Transverse colon (tissue), 4 donors: Measurements from ENCODE around the gene UBAP2. TPM values are rescaled to one million over a fixed set of nuclear protein-coding genes. Genes with fewer than 3 reads are reported as not detected.

Source experiments
- DNase-seq: peaks from one replicate; pipeline ENCODE4 v3.0.0-alpha.2; 2019
- H3K27ac ChIP-seq, 4 donors: fragments of 200-600 bp; sonication (generic); 2 replicates each; pipeline ENCODE4 v1.5.1; 2016 to 2018; ENCODE audit warnings: inconsistent platforms in 4 of 4
- H3K27me3 ChIP-seq: fragments of 200-600 bp; sonication (generic); 2 replicates; pipeline ENCODE4 v1.5.1; 2017; ENCODE audit warnings: inconsistent platforms
- H3K36me3 ChIP-seq, 4 donors: fragments of 200-600 bp; sonication (generic); 2 replicates each; pipeline ENCODE4 v1.5.1; 2017 to 2019; ENCODE audit warnings: inconsistent platforms in 4 of 4
- H3K4me1 ChIP-seq, 4 donors: fragments of 200-600 bp; sonication (generic); 2 replicates each; pipeline ENCODE4 v1.5.1; 2017 to 2020; ENCODE audit warnings: inconsistent platforms in 4 of 4
- H3K4me3 ChIP-seq, 4 donors: fragments of 200-600 bp; sonication (generic); 1 replicate in 1 of 4; 2 replicates in 3 of 4; pipeline versions ENCODE4 v1.5.1 to v1.6.1; 2017 to 2019; ENCODE audit warnings: inconsistent platforms in 4 of 4
- H3K9me3 ChIP-seq, 2 donors: fragments of 200-600 bp; sonication (generic); 2 replicates each; pipeline ENCODE4 v1.5.1; 2017 to 2019; ENCODE audit warnings: inconsistent platforms in 2 of 2
- EP300 ChIP-seq: sonication (generic); formaldehyde crosslinking; IDR thresholded peaks from one replicate; pipeline ENCODE4 v1.6.1; 2017; ENCODE audit warnings: antibody characterized with exemption, low read depth
- POLR2A ChIP-seq: fragments of 450-650 bp; IDR thresholded peaks from one replicate; pipeline ENCODE4 v1.6.1; 2016; ENCODE audit warnings: antibody characterized with exemption, mild to moderate bottlenecking, moderate library complexity
- POLR2AphosphoS5 ChIP-seq, 3 donors: sonication (generic); formaldehyde crosslinking; IDR thresholded peaks; one replicate each; pipeline ENCODE4 v1.6.1; 2016; ENCODE audit warnings: antibody characterized with exemption in 3 of 3
- WGBS, 2 donors: methylation state at CpG; one replicate each; pipeline ENCODE4 v1.1.5; 2018; ENCODE audit warnings: low coverage in 1 of 2; 5-methylcytosine and 5-hydroxymethylcytosine counted together
- in situ Hi-C, 4 donors: fragments of 200-750 bp; cut with MboI; loops; one replicate each; pipeline versions ENCODE4 v1.15.0 to v1.15.1; 2017; ENCODE audit warnings: low sequenced_read_pairs in 3 of 4, low pct_ligation_motif_present in 1 of 4, low pct_unique_long_range_greater_than_20kb in 1 of 4
- intact Hi-C: fragments of 100-400 bp; cut with DNase I; formaldehyde crosslinking; loops from one replicate; pipeline ENCODE4 v1.15.1; 2023; ENCODE audit warnings: low total_unique reads
- small RNA-seq, 4 donors: library from RNA; depleted of rRNA; stranded (forward); fragments of <200 nt; gene quantifications; one replicate each; pipeline ENCODE3, GENCODE V24; 2016
- total RNA-seq, 4 donors: library from RNA; depleted of rRNA; stranded (reverse); fragments of >200 nt; gene quantifications; one replicate each; pipeline ENCODE4 v1.1.0, GENCODE V29; 2016
- TF ChIP-seq, protein P1 (sequence below), 5 experiments: fragments of 200-600 bp in 3 of 5; fragments of 450-650 bp in 2 of 5; sonication (generic) in 3 of 5; IDR thresholded peaks; 1 replicate in 2 of 5; 2 replicates in 3 of 5; pipeline ENCODE4 v1.5.1; 2016 to 2017; ENCODE audit warnings: antibody characterized with exemption in 5 of 5, inconsistent platforms in 3 of 5, mild to moderate bottlenecking in 2 of 5, moderate library complexity in 1 of 5

The UBAP2 gene
- total RNA-seq, 4 donors from 2014 or later, result 22.5 to 52.1 (median 31.7) TPM

DNA sequence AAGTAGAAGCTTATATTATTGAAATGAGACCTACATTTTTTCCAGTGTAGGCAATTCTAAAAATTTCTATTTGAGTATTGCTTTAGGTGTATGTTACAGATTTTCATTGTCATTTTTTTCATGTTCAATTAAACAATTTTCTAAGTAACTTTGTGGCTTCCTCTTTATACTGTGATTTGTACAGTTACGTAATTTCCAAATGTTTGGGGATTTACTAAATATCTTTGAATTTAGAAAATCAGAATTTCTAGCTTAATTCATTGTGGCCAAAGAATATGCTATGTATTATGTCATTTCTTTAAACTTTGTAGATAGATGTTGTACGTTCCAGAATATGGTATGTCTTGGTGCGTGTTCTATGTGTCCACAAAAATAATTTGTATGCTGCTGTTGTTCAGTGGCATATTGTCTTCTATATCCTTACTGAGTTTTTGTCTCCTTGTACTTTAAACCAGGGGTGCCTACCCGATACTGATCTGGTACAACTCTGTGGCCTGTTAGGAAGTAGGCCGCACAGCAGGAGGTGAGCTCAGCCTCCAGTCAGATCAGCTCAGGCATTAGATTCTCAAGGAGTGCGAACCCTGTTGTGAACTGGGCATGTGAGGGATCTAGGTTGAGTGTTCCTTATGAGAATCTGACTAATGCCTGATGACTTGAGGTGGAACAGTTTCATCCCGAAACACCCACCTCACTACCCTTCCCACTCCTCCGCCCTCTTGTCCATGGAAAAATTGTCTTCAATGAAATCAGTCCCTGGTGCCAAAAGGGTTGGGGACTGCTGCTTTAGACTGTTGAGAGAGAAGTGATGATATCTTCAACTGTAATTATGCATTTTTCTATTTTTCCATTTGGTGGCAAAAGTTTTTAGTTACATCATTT, 168.2 kb downstream of the UBAP2 start:
- Histone ChIP-seq H3K4me3 (no peak overlapping the region), H3K36me3 (no peaks in the 10 kb centered on the region), H3K4me1 (peaks cover 11 to 38% (median 28%) of the 10 kb centered on the region in 4 donors), H3K27ac (no peak overlapping the region), H3K27me3 (no peaks in the 10 kb centered on the region), H3K9me3 (no peaks in the 10 kb centered on the region)
- no peak for TF ChIP-seq EP300
- no peak for TF ChIP-seq POLR2A
- TF ChIP-seq, protein P1, sequence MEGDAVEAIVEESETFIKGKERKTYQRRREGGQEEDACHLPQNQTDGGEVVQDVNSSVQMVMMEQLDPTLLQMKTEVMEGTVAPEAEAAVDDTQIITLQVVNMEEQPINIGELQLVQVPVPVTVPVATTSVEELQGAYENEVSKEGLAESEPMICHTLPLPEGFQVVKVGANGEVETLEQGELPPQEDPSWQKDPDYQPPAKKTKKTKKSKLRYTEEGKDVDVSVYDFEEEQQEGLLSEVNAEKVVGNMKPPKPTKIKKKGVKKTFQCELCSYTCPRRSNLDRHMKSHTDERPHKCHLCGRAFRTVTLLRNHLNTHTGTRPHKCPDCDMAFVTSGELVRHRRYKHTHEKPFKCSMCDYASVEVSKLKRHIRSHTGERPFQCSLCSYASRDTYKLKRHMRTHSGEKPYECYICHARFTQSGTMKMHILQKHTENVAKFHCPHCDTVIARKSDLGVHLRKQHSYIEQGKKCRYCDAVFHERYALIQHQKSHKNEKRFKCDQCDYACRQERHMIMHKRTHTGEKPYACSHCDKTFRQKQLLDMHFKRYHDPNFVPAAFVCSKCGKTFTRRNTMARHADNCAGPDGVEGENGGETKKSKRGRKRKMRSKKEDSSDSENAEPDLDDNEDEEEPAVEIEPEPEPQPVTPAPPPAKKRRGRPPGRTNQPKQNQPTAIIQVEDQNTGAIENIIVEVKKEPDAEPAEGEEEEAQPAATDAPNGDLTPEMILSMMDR (IDR thresholded peaks at IDR 0.05), result no peak
- TF ChIP-seq POLR2AphosphoS5 (IDR thresholded peaks at IDR 0.05), result no peak
- in situ Hi-C loops, result no loop called here
- no peak for DNase-seq
- 85 to 93% methylated on average over 5 to 8 of the region's 8 CpGs for whole genome bisulfite sequencing, 2 donors
- intact Hi-C loops, result no loop called here

DNA sequence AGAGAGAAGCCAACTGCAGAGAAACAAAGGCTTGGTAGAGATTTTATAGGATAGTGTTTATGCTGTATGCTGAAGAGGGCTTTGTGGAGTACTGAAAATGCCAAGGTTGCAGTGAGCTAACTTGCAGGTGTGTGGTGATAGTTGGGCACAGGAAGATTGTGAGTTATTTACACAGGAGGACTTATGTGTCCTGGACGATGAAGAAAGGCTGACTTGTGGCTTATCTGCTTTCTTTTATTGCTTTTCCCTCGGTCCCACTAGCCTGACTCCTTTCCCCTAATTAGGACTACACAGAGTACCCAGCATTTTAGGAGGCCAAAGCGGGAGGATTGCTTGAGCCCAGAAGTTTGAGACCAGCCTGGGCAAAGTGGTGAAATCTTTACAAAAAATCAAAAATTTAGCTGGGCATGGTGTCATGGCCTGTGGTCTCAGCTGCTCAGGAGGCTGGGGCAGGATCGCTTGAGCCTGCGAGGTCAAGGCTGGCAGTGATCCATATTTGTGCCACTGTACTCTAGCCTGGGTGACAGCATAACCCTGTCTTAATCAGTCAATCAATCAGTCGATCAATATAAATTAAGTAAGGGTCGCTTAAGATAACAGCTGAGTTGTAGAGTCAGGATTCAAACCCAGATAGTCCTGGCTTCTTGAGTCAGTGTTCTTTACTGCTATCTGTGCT, 169.9 kb downstream of the UBAP2 start:
- Histone ChIP-seq H3K27me3 (no peaks in the 10 kb centered on the region), H3K4me1 (peaks cover 0 to 21% (median 18%) of the 10 kb centered on the region in 4 donors), H3K36me3 (no peaks in the 10 kb centered on the region), H3K9me3 (no peaks in the 10 kb centered on the region), H3K27ac (no peak overlapping the region), H3K4me3 (no peak overlapping the region)
- intact Hi-C loops, result no loop called here
- WGBS, 2 donors, result 20 to 65% methylated on average over 1 to 7 of the region's 7 CpGs
- in situ Hi-C loops, result no loop called here
- TF ChIP-seq, protein P1 (IDR thresholded peaks at IDR 0.05), result no peak
- TF ChIP-seq POLR2AphosphoS5 (IDR thresholded peaks at IDR 0.05), result no peak
- TF ChIP-seq POLR2A, result no peak
- TF ChIP-seq EP300, result no peak
- no peak for DNase-seq

DNA sequence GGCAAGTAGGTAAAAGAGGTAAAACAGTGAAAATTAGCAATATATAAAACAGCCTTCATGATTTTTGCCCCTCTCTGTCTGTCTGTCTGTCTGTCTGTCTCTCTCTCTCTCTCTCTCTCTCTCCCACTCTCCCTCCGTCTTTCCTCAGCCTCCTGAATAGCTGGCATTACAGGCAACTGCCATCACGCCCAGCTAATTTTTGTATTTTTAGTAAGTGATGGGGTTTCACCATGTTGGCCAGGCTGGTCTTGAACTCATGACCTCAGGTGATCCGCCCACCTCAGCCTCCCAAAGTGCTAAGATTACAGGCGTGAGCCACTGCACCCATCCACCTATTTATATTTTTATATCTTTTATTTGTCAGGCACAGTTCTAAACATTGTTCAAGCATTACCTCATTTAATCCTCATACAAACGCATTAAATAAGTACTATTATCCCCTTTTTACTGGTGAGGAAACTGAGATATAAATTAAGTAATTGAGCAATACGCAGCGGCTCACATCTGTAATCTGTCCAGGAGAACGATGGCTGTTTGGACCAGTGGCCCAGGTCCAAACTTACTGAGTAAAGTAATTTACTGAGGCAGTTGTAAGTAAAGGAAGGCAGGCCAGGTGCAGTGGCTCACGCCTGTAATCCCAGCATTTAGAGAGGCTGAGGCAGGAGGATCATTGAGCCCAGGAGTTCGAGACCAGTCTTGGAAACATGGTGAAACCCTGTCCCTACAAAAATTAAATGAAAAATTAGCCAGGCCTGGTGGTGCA, 170.8 kb downstream of the UBAP2 start:
- TF ChIP-seq EP300 (no peak), POLR2A (no peak)
- TF ChIP-seq, protein P1 (IDR thresholded peaks at IDR 0.05), result no peak
- Histone ChIP-seq H3K4me1 (peaks cover 0 to 20% (median 18%) of the 10 kb centered on the region in 4 donors), H3K27ac (no peak overlapping the region), H3K9me3 (no peaks in the 10 kb centered on the region), H3K36me3 (no peaks in the 10 kb centered on the region), H3K27me3 (no peaks in the 10 kb centered on the region), H3K4me3 (no peak overlapping the region)
- in situ Hi-C loops, result no loop called here
- no peak for DNase-seq
- intact Hi-C loops, result no loop called here
- WGBS, 2 donors, result 47 to 55% methylated on average over 6 to 10 of the region's 10 CpGs

Small RNAs within 50 kb of the gene (small RNA-seq; reads per million reads assigned to genes)
- gene RN7SKP114, result 0 to 0.35 (median 0.07) reads per million in 4 donors
- 31.7 to 121 (median 34.7) reads per million in 4 donors for gene SNORD121A
- 0 reads per million in 4 donors for gene SNORD121B

Other genes with a start within 250 kb of the UBAP2 start
- 10 to 100 TPM; 13.9 to 30.8 (median 22.9) TPM for gene UBE2R2, start 231.7 kb downstream of the UBAP2 start, total RNA-seq
- 10 to 100 TPM; 22.1 to 29.7 (median 26.3) TPM for gene DCAF12, start 77.8 kb upstream of the UBAP2 start, total RNA-seq
- gene UBAP1, start 130.2 kb upstream of the UBAP2 start, total RNA-seq, result 10 to 100 TPM; 13.5 to 37.8 (median 31.7) TPM